ENCODE measurements around the gene CNOT6L.

Gene CNOT6L

GRCh38 chr4:77805840-77806239 is 13.3 kb downstream of the CNOT6L start:
- Histone ChIP-seq H3K27me3 (ENCODE audit: insufficient read depth, low read length, poor library complexity, severe bottlenecking) (no peaks in the 10 kb centered on the region), H3K9me2 (replicated peaks; ENCODE audit: low read depth, low read length) (no peaks in the 10 kb centered on the region), H2AFZ (ENCODE audit: low read length) (no peak overlapping the region), H3K4me1 (ENCODE audit: insufficient read depth, low read length, poor library complexity, severe bottlenecking) (peaks cover 23% of the 10 kb centered on the region), H3K4me2 (ENCODE audit: low read depth, low read length, poor library complexity, severe bottlenecking) (no peak overlapping the region), H3K36me3 (ENCODE audit: insufficient read depth, low read length) (no peaks in the 10 kb centered on the region), H4K20me1 (ENCODE audit: insufficient read depth, low read length, poor library complexity, severe bottlenecking) (peaks cover 70% of the 10 kb centered on the region), H3K4me3 (ENCODE audit: low read length, poor library complexity, severe bottlenecking) (no peak overlapping the region), H3F3A (ENCODE audit: low read depth) (peaks cover 6% of the 10 kb centered on the region; the same call in 1 of the 2 replicates), H3K79me2 (ENCODE audit: insufficient read depth, low read length) (peaks cover 99% of the 10 kb centered on the region), H3K9me3 (ENCODE audit: insufficient read depth, low read depth, low read length) (no peaks in the 10 kb centered on the region), H3K9ac (ENCODE audit: low read depth, low read length, poor library complexity, severe bottlenecking) (no peak overlapping the region)
- TF ChIP-seq EZH2phosphoT487 (IDR thresholded peaks at IDR 0.05; ENCODE audit: borderline replicate concordance) = no peak
- no peak for TF ChIP-seq CTCF (conservative IDR thresholded peaks at IDR 0.05; ENCODE audit: low read length)

DNA sequence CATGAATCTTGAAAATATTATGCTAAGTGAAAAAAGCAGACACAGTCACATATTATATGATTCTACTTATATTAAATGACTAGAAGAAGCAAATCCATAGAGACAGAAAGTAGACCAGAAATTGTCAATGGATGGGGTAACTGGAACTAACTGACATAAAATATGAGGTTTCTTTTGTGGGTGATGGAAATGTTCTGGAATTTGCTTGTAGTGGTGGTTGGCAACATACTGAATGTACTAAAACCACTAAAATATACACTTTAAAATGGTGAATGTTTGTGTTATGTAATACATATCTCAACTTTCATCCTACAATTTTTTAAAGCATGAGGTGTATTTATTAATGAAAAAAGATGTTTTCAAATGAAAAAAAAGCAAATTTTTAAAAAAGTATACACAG is 14.7 kb downstream of the CNOT6L start:
- H3K36me3 ChIP-seq (ENCODE audit: insufficient read depth, low read length) = no peaks in the 10 kb centered on the region
- H3K9me2 ChIP-seq (replicated peaks; ENCODE audit: low read depth, low read length) = no peaks in the 10 kb centered on the region
- TF ChIP-seq EZH2phosphoT487 (IDR thresholded peaks at IDR 0.05; ENCODE audit: borderline replicate concordance) (no peak), CTCF (conservative IDR thresholded peaks at IDR 0.05; ENCODE audit: low read length) (no peak)
- no peak overlapping the region for H3K4me2 ChIP-seq (ENCODE audit: low read depth, low read length, poor library complexity, severe bottlenecking)
- H3K9me3 ChIP-seq (ENCODE audit: insufficient read depth, low read depth, low read length) = no peaks in the 10 kb centered on the region
- peaks cover 75% of the 10 kb centered on the region for H4K20me1 ChIP-seq (ENCODE audit: insufficient read depth, low read length, poor library complexity, severe bottlenecking)
- no peak overlapping the region for H3K9ac ChIP-seq (ENCODE audit: low read depth, low read length, poor library complexity, severe bottlenecking)
- no peak overlapping the region for H2AFZ ChIP-seq (ENCODE audit: low read length)
- peaks cover 3% of the 10 kb centered on the region; the same call in 1 of the 2 replicates for H3F3A ChIP-seq (ENCODE audit: low read depth)
- H3K4me3 ChIP-seq (ENCODE audit: low read length, poor library complexity, severe bottlenecking) = no peak overlapping the region
- no peaks in the 10 kb centered on the region for H3K27me3 ChIP-seq (ENCODE audit: insufficient read depth, low read length, poor library complexity, severe bottlenecking)
- peaks cover 25% of the 10 kb centered on the region for H3K4me1 ChIP-seq (ENCODE audit: insufficient read depth, low read length, poor library complexity, severe bottlenecking)
- peaks cover 99% of the 10 kb centered on the region for H3K79me2 ChIP-seq (ENCODE audit: insufficient read depth, low read length)

- TF ChIP-seq EZH2phosphoT487 (IDR thresholded peaks at IDR 0.05; ENCODE audit: borderline replicate concordance) = no peak
- no peak for TF ChIP-seq CTCF (conservative IDR thresholded peaks at IDR 0.05; ENCODE audit: low read length)
- peaks cover 99% of the 10 kb centered on the region for H3K79me2 ChIP-seq (ENCODE audit: insufficient read depth, low read length)
- no peak overlapping the region for H3K4me3 ChIP-seq (ENCODE audit: low read length, poor library complexity, severe bottlenecking)
- no peak overlapping the region for H3K9ac ChIP-seq (ENCODE audit: low read depth, low read length, poor library complexity, severe bottlenecking)
- peaks cover 3% of the 10 kb centered on the region; the same call in 1 of the 2 replicates for H3F3A ChIP-seq (ENCODE audit: low read depth)
- H3K4me2 ChIP-seq (ENCODE audit: low read depth, low read length, poor library complexity, severe bottlenecking) = no peak overlapping the region
- H3K27me3 ChIP-seq (ENCODE audit: insufficient read depth, low read length, poor library complexity, severe bottlenecking) = no peaks in the 10 kb centered on the region
- no peaks in the 10 kb centered on the region for H3K36me3 ChIP-seq (ENCODE audit: insufficient read depth, low read length)
- H3K9me2 ChIP-seq (replicated peaks; ENCODE audit: low read depth, low read length) = no peaks in the 10 kb centered on the region
- peaks cover 25% of the 10 kb centered on the region for H3K4me1 ChIP-seq (ENCODE audit: insufficient read depth, low read length, poor library complexity, severe bottlenecking)
- H3K9me3 ChIP-seq (ENCODE audit: insufficient read depth, low read depth, low read length) = no peaks in the 10 kb centered on the region
- H4K20me1 ChIP-seq (ENCODE audit: insufficient read depth, low read length, poor library complexity, severe bottlenecking) = peaks cover 68% of the 10 kb centered on the region
- H2AFZ ChIP-seq (ENCODE audit: low read length) = no peak overlapping the region
Observed at GRCh38 chr4:77802402-77802801, 16.8 kb downstream of the CNOT6L start.

All from Loucy (cell line).